GM18499 (cell line): ENCODE results near the gene UBE2S.

ENCODE experiments used
- ATAC-seq: cut with Tn5 transposase; IDR thresholded peaks from one replicate; pipeline ENCODE4 v1.9.1; 2021; ENCODE audit warnings: moderate number of reproducible peaks; ENCODE audit not compliant: insufficient read depth, unreplicated experiment

UBE2S gene

DNA sequence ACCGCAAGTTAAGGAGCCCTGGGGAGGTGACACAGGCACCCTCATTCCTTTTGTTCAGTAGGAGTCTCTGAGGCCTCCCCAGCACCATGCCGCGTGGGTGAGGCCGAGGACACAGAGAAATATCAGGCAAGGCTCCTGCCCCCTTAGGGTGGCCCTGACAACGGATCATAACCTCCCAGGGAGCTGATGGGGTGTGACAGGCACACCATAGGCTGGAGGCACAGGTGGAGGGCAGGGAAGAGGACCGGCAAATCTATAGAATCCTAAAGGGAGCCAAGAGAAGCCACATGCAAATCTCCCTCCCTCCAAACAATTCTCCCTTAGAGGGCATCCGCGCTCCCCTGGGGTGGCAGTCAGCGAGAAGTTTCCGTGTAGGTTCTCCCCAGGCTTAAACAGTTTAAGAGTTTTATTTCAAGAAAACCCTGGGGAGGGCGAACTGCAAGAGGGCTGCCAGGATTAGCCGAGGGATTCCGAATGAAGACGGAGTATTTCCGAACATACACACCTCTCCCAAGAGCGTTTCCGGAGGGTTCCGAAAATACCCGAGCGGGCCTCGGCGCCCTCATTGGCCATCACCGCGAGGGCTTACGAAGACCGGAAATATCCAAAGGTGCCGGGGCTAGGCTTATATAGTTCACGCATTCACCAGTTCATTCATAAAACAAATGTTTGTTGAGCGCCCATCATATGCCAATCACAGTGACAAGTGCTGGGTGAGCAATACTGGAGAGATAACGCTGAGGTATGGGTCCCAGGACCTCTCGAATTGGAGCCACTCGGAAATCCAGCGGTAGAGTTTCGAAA lies 22.5 kb downstream of the UBE2S start:
- peak; percentile 26 for ATAC-seq

DNA sequence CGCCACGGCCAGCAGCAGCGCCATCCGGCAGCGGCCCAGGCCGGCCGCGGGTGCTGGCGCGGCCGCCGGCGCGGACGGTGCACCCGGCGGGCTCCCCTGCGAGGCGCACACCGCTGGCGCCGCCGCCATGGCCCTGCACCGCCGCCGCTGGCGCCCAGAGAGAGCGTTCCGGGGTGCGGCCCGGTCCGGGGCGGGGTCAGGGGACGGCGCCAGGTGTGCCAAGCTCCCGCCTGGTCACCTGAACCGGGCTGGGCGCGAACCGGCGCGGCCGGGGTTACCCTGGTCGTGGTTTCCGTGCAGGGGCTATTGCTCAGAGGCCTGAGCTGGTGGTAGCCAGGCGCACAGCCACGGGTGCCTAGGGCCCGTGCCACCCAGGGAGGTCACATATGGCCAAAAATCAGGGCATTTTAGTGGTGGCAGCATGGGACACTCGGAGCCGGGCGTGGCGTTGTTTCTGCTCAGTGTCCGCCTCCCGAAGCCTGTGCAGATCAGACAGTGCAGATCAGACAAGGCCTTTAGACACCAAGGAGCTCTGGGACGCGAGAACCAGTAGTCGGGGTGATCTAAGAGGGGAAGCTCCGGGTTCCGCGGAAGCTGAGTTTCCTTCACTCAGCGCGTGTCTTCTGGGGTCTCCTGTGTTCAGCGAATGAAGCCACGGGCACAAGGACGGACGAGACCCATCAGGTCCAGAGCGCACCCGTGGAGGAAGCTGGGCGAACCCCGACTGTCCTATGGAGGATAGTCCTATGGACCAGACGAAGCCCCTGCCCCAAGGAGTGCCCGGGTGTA lies 23.3 kb downstream of the UBE2S start, which contains the start of gene TMEM238:
Gene TMEM238 (minus strand): TSS at position 162 of the 789 bp plus-strand sequence. CDS start 33 bp downstream, at position 129.
- no peak for ATAC-seq

DNA sequence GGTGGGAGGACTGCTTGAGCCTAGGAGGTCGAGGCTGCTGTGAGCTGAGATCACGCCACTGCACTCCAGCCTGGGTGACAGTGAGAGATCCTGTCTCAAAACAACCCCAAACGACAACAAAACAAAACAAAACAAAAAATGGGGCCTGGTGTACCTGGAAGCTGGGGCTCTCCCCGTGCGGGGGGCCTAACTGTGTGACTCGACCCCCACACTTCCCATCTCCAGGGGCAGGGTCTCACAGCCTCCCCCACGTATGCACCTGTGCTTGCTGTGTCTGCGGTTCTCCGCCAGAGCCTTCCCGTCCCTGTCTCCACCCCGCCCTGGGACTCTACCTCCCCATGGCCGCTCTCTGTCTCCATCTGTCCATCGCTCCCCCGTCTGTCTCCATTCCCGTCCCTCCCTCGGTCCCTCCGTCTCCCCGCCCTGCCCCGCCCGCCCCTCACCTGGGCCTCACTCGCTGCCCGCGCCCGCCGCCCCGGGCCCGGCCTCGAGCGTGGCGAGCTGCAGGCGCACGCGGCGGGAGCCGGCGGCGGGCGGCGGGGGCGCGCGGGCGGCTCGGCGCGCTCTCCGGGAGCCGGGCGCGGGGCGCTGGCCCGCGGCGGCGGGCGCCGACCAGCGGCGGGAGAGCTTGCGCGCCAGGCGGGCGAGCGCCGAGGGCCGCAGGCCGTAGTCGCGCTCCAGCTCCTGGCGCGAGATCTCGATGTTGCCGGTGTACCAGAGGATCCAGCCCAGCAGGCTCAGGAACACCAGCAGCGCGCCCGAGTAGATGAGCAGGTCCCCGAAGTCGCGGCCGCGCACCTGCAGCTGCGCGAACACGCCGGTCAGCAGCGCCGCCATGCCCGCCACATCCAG lies 24.1 kb downstream of the UBE2S start:
- no peak for ATAC-seq

DNA sequence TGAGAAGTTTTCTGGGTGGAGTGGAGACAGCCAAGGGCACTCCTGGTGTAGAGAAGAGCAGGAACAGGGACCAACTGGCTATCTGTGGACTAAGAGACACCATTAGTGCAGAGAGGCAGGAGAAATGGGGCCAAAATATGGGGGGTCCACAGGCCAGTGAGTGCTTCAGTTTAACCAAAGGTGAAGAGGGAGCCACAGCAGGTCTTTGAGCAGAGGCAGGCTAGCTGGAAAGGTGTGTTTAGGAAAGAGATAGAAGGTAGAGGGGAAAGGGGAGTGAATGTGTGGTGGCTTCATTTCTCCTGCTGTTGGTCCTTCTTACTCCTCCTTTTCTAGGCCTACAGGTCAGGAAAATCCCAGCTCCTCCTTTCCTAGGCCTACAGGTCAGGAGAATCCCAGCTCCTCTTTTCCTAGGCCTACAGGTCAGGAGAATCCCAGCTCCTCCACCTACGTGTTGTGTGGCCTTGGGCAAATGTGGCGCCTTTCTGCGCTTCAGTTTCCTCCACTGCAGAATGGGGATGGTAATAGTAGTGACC lies 25.0 kb downstream of the UBE2S start:
- ATAC-seq = no peak

DNA sequence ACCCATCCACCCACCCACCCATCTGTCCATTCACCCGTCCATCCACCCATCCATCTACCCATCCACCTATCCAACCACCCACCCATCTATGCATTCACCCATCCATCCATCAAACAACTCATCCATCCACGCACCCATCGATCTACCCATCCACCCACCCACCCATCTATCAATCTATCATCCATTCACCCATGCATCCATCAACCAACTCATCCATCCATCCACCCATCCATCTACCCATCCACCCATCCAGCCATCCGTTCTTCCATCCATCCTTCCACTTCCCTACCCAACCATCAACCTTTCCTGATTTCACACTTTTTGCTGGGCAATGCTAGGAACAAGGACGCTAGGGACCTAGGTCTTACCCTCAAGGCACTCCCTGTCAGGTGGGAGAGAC lies 25.6 kb downstream of the UBE2S start:
- no peak for ATAC-seq

DNA sequence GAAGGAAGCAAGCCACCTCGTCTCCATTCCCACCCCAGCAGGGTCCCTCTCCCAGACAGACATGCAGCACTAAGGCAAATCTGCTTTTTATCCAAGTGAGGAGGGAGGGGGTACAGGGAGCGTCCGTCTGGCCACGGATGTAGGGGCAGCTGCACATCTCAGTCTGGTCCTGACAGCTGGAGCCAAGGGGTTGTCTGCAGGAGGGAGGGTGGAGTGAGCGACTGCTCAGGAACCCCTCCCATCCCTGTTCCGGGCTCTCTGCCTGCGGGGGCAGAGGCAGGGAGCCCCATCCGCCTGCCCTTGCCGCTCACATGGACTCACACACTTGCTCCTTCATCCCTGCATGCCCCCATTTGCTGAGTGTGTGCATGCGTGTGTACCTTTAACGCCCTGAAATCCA lies 28.4 kb downstream of the UBE2S start:
- ATAC-seq = no peak

DNA sequence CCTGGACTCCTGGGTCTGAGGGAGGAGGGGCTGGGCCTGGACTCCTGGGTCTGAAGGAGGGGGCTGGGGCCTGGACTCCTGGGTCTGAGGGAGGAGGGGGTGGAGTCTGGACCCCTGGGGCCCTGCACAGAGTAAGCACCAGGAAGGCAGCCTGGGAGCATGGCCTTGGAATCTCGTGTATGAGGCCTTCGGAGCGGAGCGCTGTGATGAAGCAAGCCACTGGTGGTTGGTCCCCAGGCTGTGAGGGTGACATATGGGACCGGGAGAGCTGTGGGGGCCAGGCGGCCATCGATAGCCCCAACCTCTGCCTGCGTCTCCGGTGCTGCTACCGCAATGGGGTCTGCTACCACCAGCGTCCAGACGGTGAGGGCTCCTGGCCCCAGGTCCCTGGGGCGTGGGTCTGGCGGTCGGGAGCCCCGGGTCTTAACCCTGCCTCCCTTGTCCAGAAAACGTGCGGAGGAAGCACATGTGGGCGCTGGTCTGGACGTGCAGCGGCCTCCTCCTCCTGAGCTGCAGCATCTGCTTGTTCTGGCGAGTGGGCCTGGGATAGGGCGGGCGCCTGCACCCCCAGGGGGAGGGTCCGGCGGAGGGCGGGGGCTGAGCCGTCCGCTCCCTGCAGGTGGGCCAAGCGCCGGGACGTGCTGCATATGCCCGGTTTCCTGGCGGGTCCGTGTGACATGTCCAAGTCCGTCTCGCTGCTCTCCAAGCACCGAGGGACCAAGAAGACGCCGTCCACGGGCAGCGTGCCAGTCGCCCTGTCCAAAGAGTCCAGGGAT lies 30.0 kb downstream of the UBE2S start:
- no peak for ATAC-seq

DNA sequence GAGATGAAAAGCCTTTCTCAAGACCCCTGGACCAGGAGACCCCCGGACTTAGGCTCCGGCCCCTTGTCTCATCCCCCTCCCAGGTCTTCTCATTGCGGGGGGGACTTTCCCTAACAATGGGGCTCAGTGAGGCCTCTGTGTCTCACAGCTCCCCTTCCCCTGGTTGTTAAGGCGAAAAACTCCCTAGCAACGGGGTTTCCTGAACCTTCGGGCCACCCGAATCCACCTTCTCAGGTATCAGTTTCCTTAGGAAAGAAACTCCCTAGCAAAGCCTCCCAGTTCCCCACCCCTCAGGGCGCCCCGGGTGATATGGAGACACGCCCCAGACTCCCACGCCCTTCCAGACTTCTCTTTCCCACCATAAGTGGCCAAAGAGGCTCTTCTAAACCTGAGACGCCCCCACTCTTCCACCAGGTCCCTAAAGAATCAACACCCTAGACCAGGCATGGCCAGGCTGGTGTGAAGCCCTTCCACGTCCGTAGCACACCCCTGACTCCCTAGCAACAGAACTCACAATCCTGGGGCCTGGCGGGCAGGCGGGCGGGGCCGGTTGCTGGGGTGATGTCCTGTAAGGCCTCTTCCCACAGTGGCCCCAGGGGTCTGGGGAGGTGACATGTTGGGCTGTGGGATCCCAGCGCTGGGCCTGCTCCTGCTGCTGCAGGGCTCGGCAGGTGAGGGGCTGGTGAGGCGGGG lies 31.2 kb downstream of the UBE2S start, which contains the start of gene TMEM190:
Gene TMEM190 (plus strand): TSS at position 586 of the 693 bp plus-strand sequence. CDS start 28 bp downstream, at position 614.
- ATAC-seq = no peak

DNA sequence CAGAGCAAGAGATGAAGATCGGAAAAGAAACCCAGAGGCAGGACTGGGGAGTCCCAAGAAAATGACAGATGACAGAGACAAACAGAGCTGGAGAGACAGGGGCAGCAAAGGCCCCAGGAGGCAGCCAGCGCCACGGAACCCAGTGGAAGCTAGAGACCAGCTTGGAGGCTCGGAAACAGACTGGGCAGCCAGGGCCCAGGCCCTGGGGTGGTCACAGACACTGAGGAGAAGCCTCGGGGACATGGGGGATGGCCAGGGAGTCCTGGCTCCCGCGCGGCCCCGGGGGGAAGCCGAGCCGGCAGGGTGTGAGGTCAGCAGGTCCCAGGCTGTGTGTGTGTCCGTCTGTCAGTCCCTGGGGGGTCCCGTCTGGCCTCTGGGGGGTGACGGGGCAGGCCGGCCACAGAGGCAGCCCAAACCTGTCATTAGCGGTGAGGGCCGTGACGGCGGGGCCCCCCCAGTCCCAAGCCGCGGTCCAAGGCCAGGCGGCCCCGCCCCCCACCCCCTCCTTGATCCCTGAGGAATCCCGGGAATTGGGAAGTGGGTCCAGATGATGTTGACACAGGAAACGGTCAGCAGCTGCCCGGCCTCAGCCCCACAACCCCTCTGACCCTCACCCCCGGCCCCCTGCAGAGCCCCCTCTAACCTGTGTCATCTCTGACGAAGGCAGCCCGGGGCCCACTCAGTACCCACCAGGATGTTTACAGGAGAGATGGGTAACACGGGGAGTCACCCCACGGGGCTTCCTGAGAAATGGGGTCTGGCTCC lies 33.4 kb downstream of the UBE2S start:
- ATAC-seq = no peak

DNA sequence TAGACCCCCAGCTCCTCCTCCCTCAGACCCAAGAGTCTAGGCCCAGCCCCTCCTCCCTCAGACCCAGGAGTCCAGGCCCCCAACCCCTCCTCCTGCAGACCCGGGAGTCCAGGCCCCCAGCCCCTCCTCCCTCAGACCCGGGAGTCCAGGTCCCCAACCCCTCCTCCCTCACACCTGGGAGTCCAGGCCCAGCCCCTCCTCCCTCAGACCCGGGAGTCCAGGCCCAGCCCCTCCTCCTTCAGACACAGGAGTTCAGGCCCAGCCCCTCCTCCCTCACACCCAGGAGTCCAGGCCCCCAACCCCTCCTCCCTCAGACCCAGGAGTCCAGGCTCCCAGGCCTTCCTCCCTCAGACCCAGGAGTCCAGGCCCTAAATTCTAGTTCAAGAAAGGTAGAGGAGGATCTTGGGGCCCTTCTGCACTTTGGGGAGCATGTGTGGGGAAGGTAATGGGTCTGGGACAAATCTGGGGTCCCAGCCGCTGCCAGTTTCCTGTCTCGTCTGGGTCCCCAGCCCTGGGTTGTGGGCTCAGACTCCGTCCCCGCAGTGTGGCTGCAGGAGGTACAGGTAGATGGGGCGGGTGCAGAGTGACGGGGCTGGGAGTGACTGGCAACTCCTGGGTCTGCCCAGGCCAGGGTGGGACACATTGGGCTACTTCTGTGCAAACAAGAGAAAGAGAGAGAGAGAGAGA lies 34.1 kb downstream of the UBE2S start:
- no peak for ATAC-seq

DNA sequence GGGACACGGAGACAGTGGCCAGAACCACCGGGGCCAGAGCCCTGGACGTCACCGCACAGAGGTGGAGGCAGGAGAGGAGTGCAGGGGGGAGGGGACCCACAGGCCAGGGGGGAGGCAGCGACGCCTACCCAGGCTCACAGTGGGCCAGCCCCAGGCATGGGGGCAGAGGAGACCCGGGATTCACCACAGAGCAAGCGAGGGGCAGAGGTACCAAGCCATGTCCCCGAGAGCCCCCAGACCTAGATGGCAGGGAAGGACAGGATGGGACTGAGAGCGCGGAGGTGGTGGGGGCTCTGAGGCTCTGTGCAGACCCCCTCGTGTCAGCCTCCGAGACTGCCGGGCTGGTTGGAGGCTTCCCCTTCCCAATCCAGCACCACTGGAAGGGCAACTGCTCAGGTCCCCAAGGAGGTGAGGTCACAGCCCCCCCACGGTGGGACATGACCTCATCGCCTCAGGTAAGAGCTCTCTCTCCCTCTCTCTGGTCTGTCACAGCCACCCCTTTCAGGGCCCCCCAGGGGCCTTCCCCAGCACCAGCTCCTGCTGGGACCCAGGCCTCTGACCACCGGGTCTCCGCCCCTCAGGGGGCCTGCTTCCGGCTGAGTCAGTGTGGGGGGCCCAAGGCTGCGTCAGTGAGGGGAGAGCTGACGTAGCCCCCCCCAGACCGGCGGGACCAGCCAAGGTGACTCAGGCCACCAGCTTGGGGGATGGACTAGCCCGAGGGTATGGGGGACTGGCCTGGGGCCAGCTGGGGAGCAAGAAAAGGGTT lies 35.1 kb downstream of the UBE2S start:
- no peak for ATAC-seq

DNA sequence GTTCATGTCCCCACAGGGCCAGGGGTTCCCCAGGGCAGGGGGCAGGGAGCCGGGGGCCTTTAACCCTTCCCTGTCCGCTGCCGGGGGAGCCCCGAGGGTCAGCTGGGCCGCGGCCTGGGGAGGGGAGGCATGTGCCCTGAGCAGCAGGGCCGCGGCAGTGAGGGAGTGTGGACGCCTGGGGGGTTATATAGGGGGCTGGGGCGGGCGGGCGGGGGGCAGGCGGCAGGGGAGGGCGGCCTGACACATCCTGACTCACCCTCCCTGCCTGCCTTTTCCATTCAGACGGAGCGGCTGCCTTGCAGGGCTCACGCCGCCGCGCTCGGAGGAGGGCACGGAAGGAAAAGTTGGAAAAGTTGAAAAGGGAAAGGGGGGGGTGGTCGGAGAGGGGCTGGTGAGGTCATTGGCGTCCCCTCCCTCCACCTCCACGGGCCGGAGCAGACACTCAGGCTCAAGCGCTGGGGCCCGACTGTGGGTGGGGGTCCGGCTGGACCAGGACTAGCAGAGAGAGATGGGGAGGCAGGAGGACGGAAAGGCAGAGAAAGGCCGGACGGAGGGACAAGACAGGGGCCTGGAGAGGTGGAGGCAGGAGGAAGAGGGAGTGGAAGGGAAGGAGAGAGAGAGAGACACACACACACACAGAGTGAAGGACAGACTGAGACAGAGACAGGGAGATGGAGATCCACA lies 37.1 kb downstream of the UBE2S start, which contains the start of gene IL11:
Gene IL11 (minus strand): TSS at position 159 of the 684 bp plus-strand sequence. CDS start 153 bp downstream, at position 6.
- no peak for ATAC-seq

DNA sequence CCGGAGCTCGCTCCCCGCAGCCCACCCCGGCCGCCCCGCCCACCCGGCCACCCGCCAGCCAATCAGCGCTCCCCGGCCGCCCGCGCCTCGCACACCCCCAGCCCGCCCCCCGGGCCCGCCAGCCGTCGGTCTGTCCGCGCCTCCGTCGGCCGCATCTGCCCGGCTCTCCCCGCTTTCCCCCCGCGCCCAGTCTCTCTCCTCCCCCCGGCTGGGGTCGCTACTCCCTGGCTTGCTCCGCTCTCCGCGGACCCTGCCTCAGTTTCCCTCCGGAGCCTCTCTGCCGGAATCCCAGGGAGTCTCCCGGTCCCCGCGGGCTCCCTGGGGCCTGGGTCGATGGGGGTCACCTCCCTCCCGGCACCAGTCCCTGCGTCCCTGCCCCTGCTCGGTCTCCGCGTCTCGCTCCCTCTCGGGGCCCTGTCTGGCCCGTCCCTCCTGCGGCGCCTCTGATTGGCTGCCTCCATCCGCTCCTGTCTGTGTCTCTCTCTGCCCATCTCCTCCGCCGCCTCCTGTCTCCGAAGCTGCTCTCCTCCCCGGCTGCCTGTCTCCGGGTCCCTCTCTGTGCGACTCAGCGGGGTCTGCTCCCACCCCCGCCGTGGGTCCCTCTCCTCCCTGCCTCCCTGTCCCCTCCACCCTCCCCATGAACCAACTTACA lies 37.8 kb downstream of the UBE2S start:
- ATAC-seq = no peak

DNA sequence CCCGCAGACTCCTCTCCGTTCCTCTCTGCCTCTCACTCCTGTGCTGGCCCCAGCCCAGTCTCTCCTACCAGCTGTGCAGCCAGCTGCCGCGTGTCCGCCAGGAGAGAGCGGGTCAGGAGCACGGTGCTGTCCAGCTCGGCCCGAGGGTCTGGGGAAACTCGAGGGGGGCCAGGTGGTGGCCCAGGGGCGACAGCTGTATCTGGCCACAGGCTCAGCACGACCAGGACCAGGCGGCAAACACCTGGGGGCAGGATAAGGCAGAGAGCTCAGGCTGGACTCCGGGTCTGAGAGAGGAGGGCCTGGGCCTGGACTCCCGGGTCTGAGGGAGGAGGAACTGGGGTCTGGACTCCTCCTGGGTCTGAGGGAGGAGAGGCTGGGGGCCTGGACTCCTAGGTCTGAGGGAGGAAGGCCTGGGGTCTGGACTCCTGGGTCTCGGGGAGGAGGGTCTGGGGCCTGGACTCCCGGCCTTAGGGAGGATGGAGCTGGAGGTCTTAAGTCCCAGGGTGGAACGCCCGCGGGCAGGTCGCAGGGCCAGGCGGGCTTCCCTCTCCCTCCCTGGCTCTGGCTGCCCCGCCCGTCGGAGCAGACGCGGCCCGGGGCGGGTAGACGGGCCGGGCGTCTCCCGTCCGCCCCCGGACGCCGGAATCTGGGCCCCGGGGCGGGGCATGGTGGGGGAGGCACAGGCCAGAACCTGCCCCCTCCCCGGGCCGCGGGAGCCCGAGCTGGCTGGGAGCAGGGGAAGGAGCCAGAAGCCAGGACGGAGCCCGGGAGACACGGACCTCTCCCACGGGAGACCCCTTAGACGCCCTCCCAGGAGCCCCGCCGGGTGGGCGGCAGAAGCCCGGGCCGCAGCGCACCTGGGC lies 38.7 kb downstream of the UBE2S start:
- no peak for ATAC-seq

DNA sequence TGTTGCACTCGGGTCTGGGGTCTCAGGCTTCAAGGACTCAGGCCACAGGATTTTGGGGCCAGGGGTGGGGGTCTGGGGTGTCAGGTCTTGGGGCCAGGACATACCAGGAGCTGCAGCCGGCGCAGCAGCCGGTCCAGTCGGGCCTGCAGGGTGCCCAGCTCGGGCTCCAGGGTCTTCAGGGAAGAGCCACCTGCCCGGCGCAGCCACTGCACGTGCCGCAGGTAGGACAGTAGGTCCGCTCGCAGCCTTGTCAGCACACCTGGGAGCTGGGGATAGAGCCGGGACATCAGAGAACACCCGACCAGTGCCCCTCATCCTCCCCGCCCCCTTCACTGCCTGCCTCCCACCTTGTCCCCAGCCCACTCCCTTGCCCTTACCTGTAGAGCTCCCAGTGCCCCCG lies 39.5 kb downstream of the UBE2S start:
- no peak for ATAC-seq
